Mesendoderm (in vitro differentiated cells): Measurements from ENCODE around the gene KIF6.

ENCODE experiments used
- DNase-seq: peaks from one replicate; pipeline ENCODE4 v3.0.0; 2013
- H2AK5ac ChIP-seq: 2 replicates; pipeline ENCODE4 v1.6.1; 2013; ENCODE audit warnings: low read length, inconsistent platforms
- H2BK120ac ChIP-seq: 2 replicates; pipeline ENCODE4 v1.6.1; 2013; ENCODE audit warnings: low read depth, mild to moderate bottlenecking, low read length, moderate library complexity, mixed read lengths
- H2BK15ac ChIP-seq: replicated peaks from 2 replicates; pipeline ENCODE4 v1.6.1; 2013; ENCODE audit warnings: low read depth, mild to moderate bottlenecking, moderate library complexity
- H2BK5ac ChIP-seq: 2 replicates; pipeline ENCODE4 v1.6.1; 2013; ENCODE audit warnings: low read length, inconsistent platforms
- H3K18ac ChIP-seq: 2 replicates; pipeline ENCODE4 v1.6.1; 2013; ENCODE audit warnings: mild to moderate bottlenecking, low read length, mixed read lengths
- H3K23ac ChIP-seq: one replicate; pipeline ENCODE4 v1.6.1; 2013; ENCODE audit warnings: low read length
- H3K27ac ChIP-seq: 2 replicates; pipeline ENCODE4 v1.5.1; 2013; ENCODE audit warnings: low read depth, mild to moderate bottlenecking, inconsistent platforms, low read length, moderate library complexity
- H3K27me3 ChIP-seq: 2 replicates; pipeline ENCODE4 v1.6.1; 2013; ENCODE audit warnings: low read length, control low read depth, mild to moderate bottlenecking, inconsistent platforms; ENCODE audit not compliant: insufficient read depth, poor library complexity
- H3K36me3 ChIP-seq: 2 replicates; pipeline ENCODE4 v1.6.1; 2013; ENCODE audit warnings: low read length, inconsistent platforms; ENCODE audit not compliant: control insufficient read depth, insufficient read depth
- H3K4ac ChIP-seq: one replicate; pipeline ENCODE4 v1.6.1; 2013; ENCODE audit warnings: low read depth, mild to moderate bottlenecking, low read length, moderate library complexity
- H3K4me1 ChIP-seq: 2 replicates; pipeline ENCODE4 v1.6.1; 2013; ENCODE audit warnings: low read depth, low read length, inconsistent platforms; ENCODE audit not compliant: control insufficient read depth
- H3K4me2 ChIP-seq: 2 replicates; pipeline ENCODE4 v1.6.1; 2013; ENCODE audit warnings: low read length
- H3K4me3 ChIP-seq: 2 replicates; pipeline ENCODE4 v1.5.1; 2013; ENCODE audit warnings: mild to moderate bottlenecking, low read length
- H3K56ac ChIP-seq: one replicate; pipeline ENCODE4 v1.6.1; 2013; ENCODE audit warnings: low read length
- H3K79me1 ChIP-seq: 2 replicates; pipeline ENCODE4 v1.6.1; 2013; ENCODE audit warnings: low read length, inconsistent platforms
- H3K79me2 ChIP-seq: 2 replicates; pipeline ENCODE4 v1.6.1; 2013; ENCODE audit warnings: mild to moderate bottlenecking, low read length; ENCODE audit not compliant: control insufficient read depth, insufficient read depth
- H3K9ac ChIP-seq: 2 replicates; pipeline ENCODE4 v1.6.1; 2013; ENCODE audit warnings: low read length, inconsistent platforms
- H4K5ac ChIP-seq: one replicate; pipeline ENCODE4 v1.6.1; 2013; ENCODE audit warnings: low read length
- H4K8ac ChIP-seq: one replicate; pipeline ENCODE4 v1.6.1; 2013; ENCODE audit warnings: low read depth, mild to moderate bottlenecking, control low read depth, low read length, moderate library complexity
- WGBS: extraction: QIAGEN DNeasy Blood & Tissue Kit; methylation state at CpG from one replicate; pipeline ENCODE4 v1.1.7; 2013; ENCODE audit warnings: low lambda C conversion rate, missing lambda C conversion rate; ENCODE audit not compliant: insufficient coverage; ENCODE audit errors: extremely low coverage; 5-methylcytosine and 5-hydroxymethylcytosine counted together

The KIF6 gene

DNA sequence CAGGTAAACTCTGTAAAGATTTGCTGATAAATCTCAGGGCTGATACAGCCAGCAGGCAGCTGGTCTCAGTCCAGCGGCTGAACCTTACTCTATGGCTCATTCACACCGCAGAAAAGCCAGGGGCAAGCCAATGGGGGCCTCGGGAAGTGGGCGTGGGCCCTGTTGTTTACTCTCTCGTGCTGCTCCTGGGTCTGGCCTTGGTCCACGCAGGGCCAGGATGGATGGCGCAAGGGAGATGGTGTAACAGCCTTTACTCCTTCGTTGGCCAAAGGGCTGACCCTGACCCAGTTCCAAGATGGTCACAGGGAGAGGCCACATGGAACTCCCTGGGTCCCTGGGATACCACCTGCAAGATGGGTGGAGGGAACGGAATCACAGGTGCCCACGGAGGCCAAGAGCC is 427.1 kb downstream of the KIF6 start:
- no CpG with 5 or more reads among the region's 10 CpGs for WGBS
- Histone ChIP-seq H2BK5ac (no peak overlapping the region), H3K18ac (no peak overlapping the region), H3K4me3 (no peak overlapping the region), H2AK5ac (no peak overlapping the region), H3K4me2 (no peak overlapping the region), H3K4ac (no peak overlapping the region), H3K23ac (no peak overlapping the region), H3K36me3 (no peaks in the 10 kb centered on the region), H3K56ac (no peak overlapping the region), H3K79me1 (no peaks in the 10 kb centered on the region), H4K5ac (no peak overlapping the region), H2BK120ac (no peak overlapping the region), H3K79me2 (no peaks in the 10 kb centered on the region), H4K8ac (no peak overlapping the region), H3K27me3 (no peaks in the 10 kb centered on the region), H3K4me1 (no peaks in the 10 kb centered on the region), H3K9ac (no peak overlapping the region), H3K27ac (no peak overlapping the region), H2BK15ac (no peak overlapping the region)
- no peak for DNase-seq

DNA sequence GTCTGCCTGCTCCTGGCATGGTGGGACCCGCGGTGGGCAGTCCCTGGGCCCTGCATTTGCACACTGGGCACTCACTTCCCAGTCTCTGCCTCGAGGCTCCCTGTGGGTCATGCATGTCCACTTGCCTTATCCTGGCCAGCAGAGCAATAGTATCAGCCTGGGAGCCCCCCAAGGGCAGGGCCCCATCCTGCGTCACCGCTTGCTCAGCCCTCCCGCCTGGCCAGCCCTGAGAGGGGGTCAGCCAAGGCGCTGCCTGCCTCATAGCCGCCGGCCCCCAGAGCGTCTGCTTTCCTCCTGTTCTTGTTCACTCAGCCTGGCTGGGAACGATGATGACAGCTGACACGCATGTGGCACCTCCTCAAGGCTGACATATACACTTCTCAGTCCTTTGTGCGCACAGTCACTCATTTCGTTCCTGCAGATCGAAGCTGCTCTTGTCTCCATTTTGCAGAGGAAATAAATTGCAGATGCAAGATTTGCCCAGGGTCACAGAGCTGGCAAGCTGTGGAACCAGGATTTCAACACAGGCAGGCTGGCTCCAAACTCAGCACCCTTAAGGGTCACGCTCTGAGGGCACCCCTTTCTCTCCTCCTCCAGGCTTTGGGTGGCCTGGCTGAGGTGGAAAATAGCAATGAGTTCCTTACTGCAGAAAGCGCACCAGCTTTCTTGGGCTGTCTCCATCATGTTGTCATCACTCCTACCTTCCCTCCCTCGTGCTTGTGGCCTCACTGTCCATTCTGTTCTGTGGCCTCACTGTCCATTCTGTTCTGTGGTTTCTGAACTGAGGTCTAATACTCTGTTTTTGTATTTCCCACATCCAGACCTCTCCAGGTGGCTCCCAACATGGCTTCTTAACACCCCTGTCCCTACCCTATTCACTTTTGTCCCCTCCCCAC is 428.2 kb downstream of the KIF6 start:
- Histone ChIP-seq H4K8ac (no peak overlapping the region), H3K4me1 (no peaks in the 10 kb centered on the region), H3K9ac (no peak overlapping the region), H3K4ac (no peak overlapping the region), H3K79me1 (no peaks in the 10 kb centered on the region), H4K5ac (no peak overlapping the region), H2BK15ac (no peak overlapping the region), H3K27ac (no peak overlapping the region), H2AK5ac (no peak overlapping the region), H3K23ac (peak overlapping the region; percentile 37), H3K4me3 (no peak overlapping the region), H3K79me2 (no peaks in the 10 kb centered on the region), H3K18ac (no peak overlapping the region), H3K36me3 (no peaks in the 10 kb centered on the region), H3K56ac (no peak overlapping the region), H2BK5ac (no peak overlapping the region), H3K27me3 (no peaks in the 10 kb centered on the region), H2BK120ac (no peak overlapping the region), H3K4me2 (no peak overlapping the region)
- no CpG with 5 or more reads among the region's 18 CpGs for WGBS
- DNase-seq, result no peak

DNA sequence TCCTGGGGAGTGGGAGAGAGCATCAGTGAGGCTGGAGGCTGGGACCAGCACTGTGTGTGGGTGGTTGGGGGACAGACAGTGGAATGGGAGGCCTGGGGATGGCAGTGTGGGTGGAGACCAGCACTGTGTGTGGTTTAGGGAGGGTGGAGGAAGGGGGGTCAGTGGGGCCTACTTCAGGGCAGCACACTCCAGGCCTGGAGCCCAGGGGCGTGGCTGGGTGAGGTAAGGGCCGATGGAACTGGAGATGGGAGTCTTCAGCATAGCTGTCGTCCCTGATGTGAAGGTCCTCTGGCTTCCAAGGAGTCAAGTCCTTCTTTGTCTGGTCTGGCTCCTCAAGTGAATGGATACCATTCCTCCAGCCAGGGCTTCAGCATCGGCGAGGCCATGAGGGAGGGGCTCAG is 429.6 kb downstream of the KIF6 start:
- Histone ChIP-seq H3K79me1 (no peaks in the 10 kb centered on the region), H3K23ac (no peak overlapping the region), H3K27ac (no peak overlapping the region), H3K36me3 (no peaks in the 10 kb centered on the region), H4K8ac (no peak overlapping the region), H3K4me3 (no peak overlapping the region), H3K56ac (no peak overlapping the region), H3K9ac (no peak overlapping the region), H2BK120ac (no peak overlapping the region), H3K4ac (no peak overlapping the region), H2BK15ac (no peak overlapping the region), H3K4me2 (no peak overlapping the region), H2BK5ac (no peak overlapping the region), H3K27me3 (no peaks in the 10 kb centered on the region), H4K5ac (no peak overlapping the region), H3K4me1 (no peaks in the 10 kb centered on the region), H3K79me2 (no peaks in the 10 kb centered on the region), H2AK5ac (no peak overlapping the region), H3K18ac (no peak overlapping the region)
- no peak for DNase-seq
- no CpG with 5 or more reads among the region's 5 CpGs for WGBS

DNA sequence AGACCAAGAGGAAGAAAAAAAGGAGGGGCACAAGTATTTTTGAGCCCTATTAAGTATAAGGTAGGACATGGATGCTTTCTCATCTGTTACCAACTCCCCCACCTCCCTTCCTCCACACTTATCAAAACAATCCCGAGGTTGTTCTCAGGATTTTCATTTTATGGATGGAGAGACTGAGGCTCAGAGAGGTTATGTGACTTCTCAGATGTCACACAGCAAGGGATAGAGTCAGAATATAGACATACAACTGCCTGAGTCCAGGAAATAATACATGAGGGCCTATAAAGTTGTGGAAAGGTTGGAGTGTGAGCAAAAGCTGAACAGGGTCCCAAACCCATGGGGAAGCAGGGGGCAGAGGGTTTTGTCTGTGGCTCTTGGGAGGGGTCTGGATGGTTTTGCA is 430.3 kb downstream of the KIF6 start:
- H3K4me1 ChIP-seq, result no peaks in the 10 kb centered on the region
- H2BK15ac ChIP-seq, result no peak overlapping the region
- H3K56ac ChIP-seq, result no peak overlapping the region
- WGBS, result no CpG with 5 or more reads among the region's 1 CpG
- H2BK5ac ChIP-seq, result no peak overlapping the region
- no peak overlapping the region for H4K8ac ChIP-seq
- H4K5ac ChIP-seq, result no peak overlapping the region
- H3K36me3 ChIP-seq, result no peaks in the 10 kb centered on the region
- H3K79me1 ChIP-seq, result no peaks in the 10 kb centered on the region
- no peaks in the 10 kb centered on the region for H3K79me2 ChIP-seq
- no peak overlapping the region for H3K23ac ChIP-seq
- H3K27me3 ChIP-seq, result no peaks in the 10 kb centered on the region
- H3K4ac ChIP-seq, result no peak overlapping the region
- no peak overlapping the region for H2AK5ac ChIP-seq
- H3K9ac ChIP-seq, result no peak overlapping the region
- H3K4me3 ChIP-seq, result no peak overlapping the region
- H3K4me2 ChIP-seq, result no peak overlapping the region
- H2BK120ac ChIP-seq, result no peak overlapping the region
- no peak overlapping the region for H3K18ac ChIP-seq
- no peak for DNase-seq
- no peak overlapping the region for H3K27ac ChIP-seq

DNA sequence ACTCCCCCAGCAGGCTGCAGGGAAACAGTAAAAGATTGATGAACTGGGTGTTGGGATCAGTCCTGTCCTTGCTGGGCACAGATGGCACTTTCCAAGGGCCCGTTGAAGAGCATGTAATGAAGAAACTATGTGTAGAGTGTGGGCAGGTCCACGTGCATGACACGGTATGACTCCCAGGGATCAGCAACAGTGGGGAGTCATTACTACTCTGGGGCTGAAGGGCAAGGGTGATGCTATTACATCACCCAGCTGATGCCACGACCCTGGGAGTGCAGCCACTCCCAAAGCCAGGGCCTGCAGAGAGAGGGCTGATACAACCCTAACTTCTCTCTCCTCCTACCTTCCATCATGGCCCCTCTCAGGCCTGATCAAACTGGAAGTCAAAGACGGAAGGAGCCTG is 431.1 kb downstream of the KIF6 start:
- H3K4me1 ChIP-seq, result no peaks in the 10 kb centered on the region
- H3K4me3 ChIP-seq, result no peak overlapping the region
- no peak overlapping the region for H3K9ac ChIP-seq
- H3K23ac ChIP-seq, result no peak overlapping the region
- no CpG with 5 or more reads among the region's 5 CpGs for WGBS
- no peaks in the 10 kb centered on the region for H3K36me3 ChIP-seq
- no peak overlapping the region for H3K18ac ChIP-seq
- no peak overlapping the region for H4K5ac ChIP-seq
- no peak overlapping the region for H3K56ac ChIP-seq
- H3K27ac ChIP-seq, result no peak overlapping the region
- H3K4me2 ChIP-seq, result no peak overlapping the region
- no peak for DNase-seq
- H4K8ac ChIP-seq, result no peak overlapping the region
- no peaks in the 10 kb centered on the region for H3K27me3 ChIP-seq
- H2AK5ac ChIP-seq, result no peak overlapping the region
- H2BK15ac ChIP-seq, result no peak overlapping the region
- no peak overlapping the region for H2BK5ac ChIP-seq
- H2BK120ac ChIP-seq, result no peak overlapping the region
- H3K79me2 ChIP-seq, result no peaks in the 10 kb centered on the region
- H3K79me1 ChIP-seq, result no peaks in the 10 kb centered on the region
- no peak overlapping the region for H3K4ac ChIP-seq

DNA sequence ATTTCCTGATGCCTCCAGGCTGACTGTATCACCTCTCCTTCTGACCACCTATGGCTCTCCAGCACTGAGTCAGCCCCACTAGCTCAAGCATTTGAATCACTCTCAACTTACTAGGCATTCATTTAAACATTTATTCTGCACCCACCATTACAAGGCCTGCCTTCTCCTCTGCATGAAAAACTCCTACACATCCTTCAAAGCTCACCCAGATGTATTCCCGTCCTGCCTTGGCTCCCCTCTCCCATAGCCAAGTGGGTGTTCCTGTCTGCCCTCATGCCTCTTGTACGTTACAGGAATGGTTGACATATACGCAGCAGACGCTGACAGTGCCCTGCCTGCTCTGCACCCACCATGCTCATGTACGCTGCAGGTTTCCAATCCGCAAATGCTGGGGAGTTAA is 432.6 kb downstream of the KIF6 start:
- Histone ChIP-seq H3K4me2 (no peak overlapping the region), H4K5ac (no peak overlapping the region), H2AK5ac (no peak overlapping the region), H3K4me3 (no peak overlapping the region), H3K56ac (no peak overlapping the region), H3K36me3 (no peaks in the 10 kb centered on the region), H3K4ac (no peak overlapping the region), H3K79me2 (no peaks in the 10 kb centered on the region), H3K9ac (no peak overlapping the region), H2BK120ac (no peak overlapping the region), H3K23ac (no peak overlapping the region), H2BK15ac (no peak overlapping the region), H3K27ac (no peak overlapping the region), H3K4me1 (no peaks in the 10 kb centered on the region), H3K18ac (no peak overlapping the region), H3K79me1 (no peaks in the 10 kb centered on the region), H2BK5ac (no peak overlapping the region), H3K27me3 (no peaks in the 10 kb centered on the region), H4K8ac (no peak overlapping the region)
- WGBS, result no CpG with 5 or more reads among the region's 6 CpGs
- DNase-seq, result no peak
